Adrenal gland (tissue), 12 donors: ENCODE results near the gene NGRN. TPM values are rescaled to one million over a fixed set of nuclear protein-coding genes. Genes with fewer than 3 reads are reported as not detected.
"Not testable (repeated sequence)": the region's sequence is repeated elsewhere in the genome, so short reads cannot be mapped to it uniquely, and the experiment has no call there.

Experiments used
- DNase-seq, 7 donors: peaks; one replicate each; pipeline ENCODE4 v3.0.0-alpha.2; 2019 to 2020
- H3K27ac ChIP-seq, 5 donors: fragments of 200-600 bp; sonication (generic) in 4 of 5; 1 replicate in 3 of 5; 2 replicates in 2 of 5; pipeline versions ENCODE4 v1.5.1 to v1.8.0; 2016 to 2020; ENCODE audit warnings: mild to moderate bottlenecking in 1 of 5
- H3K27me3 ChIP-seq: fragments of 200-600 bp; 2 replicates; pipeline ENCODE4 v1.8.0; 2021
- H3K36me3 ChIP-seq, 2 donors: fragments of 200-600 bp; replicated peaks in 1 of 2; 1 replicate in 1 of 2; 2 replicates in 1 of 2; pipeline versions ENCODE4 v1.5.1 to v1.8.0; 2018 to 2022
- H3K4me1 ChIP-seq, 2 donors: fragments of 200-600 bp; replicated peaks in 1 of 2; 1 replicate in 1 of 2; 2 replicates in 1 of 2; pipeline versions ENCODE4 v1.5.1 to v1.8.0; 2018 to 2021
- H3K4me3 ChIP-seq, 4 donors: fragments of 200-600 bp; sonication (generic) in 3 of 4; one replicate each; pipeline ENCODE4 v1.5.1; 2016 to 2018
- H3K9me3 ChIP-seq, 3 donors: fragments of 200-600 bp; sonication (generic) in 1 of 3; replicated peaks in 1 of 3; 1 replicate in 2 of 3; 2 replicates in 1 of 3; pipeline versions ENCODE4 v1.5.1 to v1.8.0; 2016 to 2021
- CTCF ChIP-seq, 6 experiments: fragments of 450-650 bp in 4 of 6; fragments of 200-600 bp in 2 of 6; sonication (generic) in 1 of 6; IDR thresholded peaks; 1 replicate in 5 of 6; 2 replicates in 1 of 6; pipeline versions ENCODE4 v1.5.1 to v1.8.0; 2016 to 2021; ENCODE audit warnings: antibody characterized with exemption in 6 of 6, mild to moderate bottlenecking in 2 of 6, moderate library complexity in 1 of 6
- POLR2A ChIP-seq, 2 donors: fragments of 450-650 bp; IDR thresholded peaks; one replicate each; pipeline ENCODE4 v1.6.1; 2017; ENCODE audit warnings: antibody characterized with exemption in 2 of 2, mild to moderate bottlenecking in 2 of 2, moderate library complexity in 1 of 2
- WGBS, 4 donors: extraction: QIAGEN DNeasy Blood & Tissue Kit in 2 of 4; methylation state at CpG; one replicate each; pipeline versions ENCODE4 v1.1.5 to v1.1.7; 2013 to 2017; 5-methylcytosine and 5-hydroxymethylcytosine counted together
- intact Hi-C, 2 donors: fragments of 100-400 bp; cut with DNase I; formaldehyde crosslinking; loops; one replicate each; pipeline versions ENCODE4 v1.14.1 to v1.15.0; 2022 to 2023
- polyA plus RNA-seq, 3 donors: library from polyadenylated mRNA; stranded (reverse); fragments of 200-250 nt in 2 of 3; fragments of 350-450 nt in 1 of 3; fragmentation: Illumina TruSeq in 1 of 3; extraction: RNeasy Lipid Tissue Mini Kit (QIAGEN cat#74804) in 1 of 3; gene quantifications; one replicate each; pipeline ENCODE4 v1.2.3, GENCODE V29; 2013 to 2014
- total RNA-seq, 9 donors: library from RNA; depleted of rRNA in 4 of 9; stranded (reverse); fragments of >200 nt in 4 of 9; fragments of 120-200 nt in 1 of 9; fragmentation: NEBNext Ultra II Directional in 1 of 9; extraction: Animal tissue kit (Norgen Biotek cat#: 25700) in 1 of 9; gene quantifications; one replicate each; pipeline versions ENCODE4 v1.1.0 to v1.2.4, GENCODE V29; 2013 to 2023
- donor health status: healthy with polysubstance abuse.
- donor health status: Bipolar disorder and iron deficiency.
- donor health status: DM: yes; HTN: yes; CAD: no.
- donor health status: DM: no; HTN: no; CAD: no.
- donor health status: DM: no; HTN: no; CAD: no.
- donor health status: DM: yes; HTN: yes; CAD: no.

NGRN gene
- total and polyA plus RNA-seq, 12 donors, result 53.5 to 133 (median 103) TPM

- WGBS, 4 donors, result 62 to 71% (median 68%) methylated on average over 6 of the region's 6 CpGs
- Histone ChIP-seq H3K36me3 (no peaks in the 10 kb centered on the region), H3K27ac (no peak overlapping the region), H3K9me3 (no peaks in the 10 kb centered on the region), H3K4me3 (peak overlapping the region in 2 of 4 donors; percentile 56 to 91), H3K4me1 (peaks cover 4 to 5% of the 10 kb centered on the region in 2 donors), H3K27me3 (no peaks in the 10 kb centered on the region)
- no peak for TF ChIP-seq CTCF (IDR thresholded peaks at IDR 0.05)
- no peak for TF ChIP-seq POLR2A (IDR thresholded peaks at IDR 0.05)
- intact Hi-C loops, result loop anchor here in 1 of 2 donors (2.0 kb wide), 1 partner anchor 14 kb away; the partner anchor contains the start of gene GDPGP1
- no peak for DNase-seq
Observed at GRCh38 chr15:90248789-90249202, 16.7 kb upstream of the NGRN start.

- no peaks in the 10 kb centered on the region for H3K27me3 ChIP-seq
- H3K9me3 ChIP-seq, result no peaks in the 10 kb centered on the region
- TF ChIP-seq CTCF (IDR thresholded peaks at IDR 0.05) (peak in 1 of 6 experiments; percentile 7), POLR2A (IDR thresholded peaks at IDR 0.05) (peak in 1 of 2 donors; percentile 35)
- no peaks in the 10 kb centered on the region for H3K36me3 ChIP-seq
- H3K27ac ChIP-seq, result no peak within 1 kb of the TSS
- WGBS, 4 donors, result 1 to 4% (median 2%) methylated on average over 12 to 44 of the region's 44 CpGs
- intact Hi-C loops, result loop anchor here in 1 of 2 donors (2.0 kb wide), 1 partner anchor 15 kb away; the partner anchor contains the start of gene GDPGP1
- peak; percentile 95 to 99 (median 97) for DNase-seq
- H3K4me1 ChIP-seq, result peaks cover 4 to 5% of the 10 kb centered on the region in 2 donors
- peak within 1 kb of the TSS in 2 of 4 donors; percentile 56 to 91 for H3K4me3 ChIP-seq
Observed at GRCh38 chr15:90249203-90249863, 16.1 kb upstream of the NGRN start, which contains the start of gene TTLL13. TSS of gene TTLL13 (plus strand) at chr15:90249556. CDS start at chr15:90250631, 1,075 bp downstream.

GRCh38 chr15:90257776-90258175, 7.7 kb upstream of the NGRN start:
- intact Hi-C loops, result no loop called here
- Histone ChIP-seq H3K4me1 (no peaks in the 10 kb centered on the region), H3K27ac (no peak overlapping the region), H3K27me3 (no peaks in the 10 kb centered on the region), H3K9me3 (no peaks in the 10 kb centered on the region), H3K4me3 (no peak overlapping the region), H3K36me3 (no peaks in the 10 kb centered on the region)
- no peak for DNase-seq
- no peak for TF ChIP-seq CTCF (IDR thresholded peaks at IDR 0.05)
- no peak for TF ChIP-seq POLR2A (IDR thresholded peaks at IDR 0.05)
- WGBS, 4 donors, result 74 to 87% (median 80%) methylated on average over 5 to 7 of the region's 7 CpGs

- WGBS, 4 donors, result 78 to 87% (median 84%) methylated on average over 5 of the region's 5 CpGs
- TF ChIP-seq POLR2A (IDR thresholded peaks at IDR 0.05), result no peak
- TF ChIP-seq CTCF (IDR thresholded peaks at IDR 0.05), result no peak
- Histone ChIP-seq H3K4me1 (peaks cover 3 to 5% of the 10 kb centered on the region in 2 donors), H3K27ac (no peak overlapping the region), H3K4me3 (no peak overlapping the region), H3K27me3 (no peaks in the 10 kb centered on the region), H3K9me3 (no peaks in the 10 kb centered on the region), H3K36me3 (no peaks in the 10 kb centered on the region)
- intact Hi-C loops, result no loop called here
- DNase-seq, result no peak
Observed at GRCh38 chr15:90259524-90259923, 5.9 kb upstream of the NGRN start.

DNA sequence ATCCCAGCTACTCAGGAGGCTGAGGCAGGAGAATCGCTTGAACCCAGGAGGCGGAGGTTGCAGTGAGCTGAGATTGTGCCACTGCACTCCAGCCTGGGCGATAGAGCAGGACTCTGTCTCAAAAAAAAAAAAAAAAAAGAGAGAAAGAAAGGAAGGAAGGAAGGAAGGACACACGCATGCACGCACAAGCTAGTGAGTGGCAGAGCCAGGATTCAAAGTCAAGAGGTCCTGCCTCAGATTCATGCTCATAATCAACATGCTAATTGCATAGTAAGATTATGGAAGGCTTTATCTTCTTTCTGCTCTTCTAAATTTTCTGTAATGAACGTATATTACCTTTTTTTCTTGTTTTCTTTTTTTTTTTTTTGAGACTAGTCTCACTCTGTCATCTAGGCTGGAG, 4.7 kb upstream of the NGRN start:
- H3K9me3 ChIP-seq, H3K36me3 ChIP-seq, H3K27ac ChIP-seq, H3K4me3 ChIP-seq, H3K4me1 ChIP-seq, intact Hi-C loops, DNase-seq, H3K27me3 ChIP-seq: not testable (repeated sequence)
- WGBS, 4 donors, result 76 to 84% (median 82%) methylated on average over 4 to 6 of the region's 6 CpGs
